T-helper 17 cell (primary cell): ENCODE results near the gene KIF24. TPM values are rescaled to one million over a fixed set of nuclear protein-coding genes. Genes with fewer than 3 reads are reported as not detected.

ENCODE experiments used
- ATAC-seq: fragments of 150-1000 bp; cut with Tn5 transposase; 2 replicates; pipeline ENCODE4 v1.10.0; 2021; ENCODE audit warnings: mild to moderate bottlenecking, moderate library complexity
- DNase-seq, 3 donors: peaks; one replicate each; pipeline versions ENCODE4 v3.0.0 to v3.0.0-alpha.2; 2020 to 2021
- H3K9me3 ChIP-seq: one replicate; pipeline ENCODE4 v1.7.0; 2013; ENCODE audit warnings: low read length, mild to moderate bottlenecking; ENCODE audit not compliant: control insufficient read depth, poor library complexity, severe bottlenecking
- H3K27ac Mint-ChIP-seq: one replicate; pipeline ENCODE4 v1.8.0; 2022; ENCODE audit warnings: mild to moderate bottlenecking, moderate library complexity, mixed read lengths
- H3K27me3 Mint-ChIP-seq: one replicate; pipeline ENCODE4 v1.8.0; 2022; ENCODE audit warnings: mixed read lengths
- H3K36me3 Mint-ChIP-seq: one replicate; pipeline ENCODE4 v1.8.0; 2022; ENCODE audit warnings: low read depth, mixed read lengths
- H3K4me1 Mint-ChIP-seq: one replicate; pipeline ENCODE4 v1.8.0; 2022; ENCODE audit warnings: mild to moderate bottlenecking, mixed read lengths
- H3K4me3 Mint-ChIP-seq: one replicate; pipeline ENCODE4 v1.8.0; 2022; ENCODE audit warnings: mild to moderate bottlenecking, moderate library complexity, mixed read lengths
- total RNA-seq, 4 donors: library from RNA in 2 of 4; stranded (reverse) in 2 of 4; gene quantifications; one replicate each; pipeline ENCODE4 v1.2.3 and lab custom pipeline; 2022 to 2026

The KIF24 gene
- total RNA-seq, 2 donors from 2014 or later: 0.08 to 0.12 TPM

DNA sequence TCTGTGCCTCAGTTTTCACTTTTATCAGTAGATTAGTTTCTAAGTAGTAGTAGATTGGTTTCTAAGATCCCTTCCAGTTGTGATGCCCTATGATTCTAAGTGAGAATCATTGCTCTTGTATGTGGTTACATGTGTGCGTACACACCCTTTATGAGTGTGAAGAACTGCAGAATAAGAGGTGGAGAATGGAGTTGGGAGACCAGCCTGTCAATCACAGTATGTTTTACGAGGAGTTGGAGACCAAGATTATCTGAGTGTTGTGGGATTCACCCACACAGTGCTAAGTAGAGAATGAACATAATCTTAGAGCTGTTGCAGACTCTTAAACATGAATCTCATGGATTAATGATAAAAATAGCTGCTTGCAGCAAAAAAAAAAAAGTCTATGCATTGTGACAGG lies 37.6 kb downstream of the KIF24 start:
- Mint-ChIP-seq H3K4me3 (no peak overlapping the region), H3K27ac (no peak overlapping the region), H3K36me3 (no peaks in the 10 kb centered on the region), H3K27me3 (no peaks in the 10 kb centered on the region), H3K4me1 (no peaks in the 10 kb centered on the region)
- ATAC-seq (no peak), DNase-seq (no peak)
- no peaks in the 10 kb centered on the region for H3K9me3 ChIP-seq

DNA sequence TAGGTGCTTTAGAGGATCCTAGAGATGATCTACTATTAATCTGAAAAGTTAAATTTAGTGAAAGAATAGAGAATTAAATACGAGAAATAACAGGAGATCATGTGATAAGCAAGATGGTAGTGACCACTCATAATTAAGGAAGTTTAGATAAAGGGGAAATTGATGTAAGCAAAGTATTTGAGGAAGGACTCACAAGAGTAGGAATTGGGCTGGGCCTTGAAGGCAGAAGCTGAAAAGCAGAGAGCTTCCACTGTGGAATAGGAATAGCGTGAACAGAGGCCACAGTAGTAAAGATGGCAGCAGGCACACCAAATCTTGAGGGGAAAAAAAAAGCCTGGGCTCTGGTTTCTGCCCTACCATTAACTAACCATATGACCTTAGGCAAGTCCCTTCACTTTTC lies 38.0 kb downstream of the KIF24 start:
- Mint-ChIP-seq H3K36me3 (no peaks in the 10 kb centered on the region), H3K4me1 (no peaks in the 10 kb centered on the region), H3K27me3 (no peaks in the 10 kb centered on the region), H3K27ac (no peak overlapping the region), H3K4me3 (no peak overlapping the region)
- no peaks in the 10 kb centered on the region for H3K9me3 ChIP-seq
- ATAC-seq: no peak
- DNase-seq: no peak

DNA sequence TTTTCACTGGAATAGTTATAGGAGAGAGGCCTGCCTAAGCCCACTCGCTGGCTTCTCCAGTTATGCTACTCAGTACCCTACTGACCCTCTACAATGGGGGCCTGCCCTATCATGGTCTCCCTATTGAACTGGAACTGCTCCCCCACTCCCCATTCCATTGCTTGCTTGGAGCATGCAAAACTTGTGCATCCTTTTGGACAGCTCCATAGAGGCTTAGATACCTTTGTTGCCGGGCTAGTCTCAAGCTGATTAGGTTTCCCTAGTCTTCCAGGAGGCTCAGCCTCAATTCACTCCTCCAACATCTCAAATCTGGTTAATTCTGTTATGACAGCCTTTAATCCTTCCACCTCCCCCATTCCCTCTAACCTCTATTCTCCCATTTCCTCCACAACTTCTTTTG lies 39.9 kb downstream of the KIF24 start:
- H3K27ac Mint-ChIP-seq: no peak overlapping the region
- no peaks in the 10 kb centered on the region for H3K36me3 Mint-ChIP-seq
- no peak for ATAC-seq

GRCh38 chr9:34282096-34282495 lies 47.0 kb downstream of the KIF24 start:
- Mint-ChIP-seq H3K36me3 (no peaks in the 10 kb centered on the region), H3K4me1 (no peaks in the 10 kb centered on the region), H3K27ac (no peak overlapping the region), H3K27me3 (no peaks in the 10 kb centered on the region), H3K4me3 (no peak overlapping the region)
- no peaks in the 10 kb centered on the region for H3K9me3 ChIP-seq
- DNase-seq (no peak), ATAC-seq (no peak)

More for the DNA sequence above, 39.9 kb downstream of the KIF24 start:
- H3K9me3 ChIP-seq: no peaks in the 10 kb centered on the region
- no peaks in the 10 kb centered on the region for H3K27me3 Mint-ChIP-seq
- H3K4me3 Mint-ChIP-seq: no peak overlapping the region
- H3K4me1 Mint-ChIP-seq: no peaks in the 10 kb centered on the region
- DNase-seq: no peak

GRCh38 chr9:34279411-34279810 lies 49.7 kb downstream of the KIF24 start:
- Mint-ChIP-seq H3K27ac (no peak overlapping the region), H3K4me3 (no peak overlapping the region), H3K4me1 (no peaks in the 10 kb centered on the region), H3K36me3 (no peaks in the 10 kb centered on the region), H3K27me3 (no peaks in the 10 kb centered on the region)
- ATAC-seq (no peak), DNase-seq (no peak)
- no peaks in the 10 kb centered on the region for H3K9me3 ChIP-seq

Other genes with a start within 250 kb of the KIF24 start
- 10 to 100 TPM; 14.8 TPM for gene DCAF12, start 202.6 kb downstream of the KIF24 start, total RNA-seq
- 10 to 100 TPM; 63.3 to 68.2 TPM for gene UBAP1, start 150.2 kb downstream of the KIF24 start, total RNA-seq
- 10 to 100 TPM; 11.2 to 15.0 TPM for gene NUDT2, start 301 bp upstream of the KIF24 start, total RNA-seq
- under 1 TPM; 0.42 to 0.65 TPM for gene MYORG, start 47.6 kb upstream of the KIF24 start, total RNA-seq
- gene FAM219A, start 129.3 kb upstream of the KIF24 start, total RNA-seq: 10 to 100 TPM; 12.3 to 13.4 TPM
- not detected for gene DNAI1, start 129.5 kb upstream of the KIF24 start, total RNA-seq
- gene ENHO, start 193.7 kb upstream of the KIF24 start, total RNA-seq: 1 to 10 TPM in 1 of 2 donors, not detected in 1; 1.4 TPM